Measurements from ENCODE around the gene GRIN2C.

GRIN2C gene

GRCh38 chr17:74798239-74798707 lies 61.4 kb downstream of the GRIN2C start:
- TF ChIP-seq CTCF (IDR thresholded peaks at IDR 0.05), result no peak
- Histone ChIP-seq H3K36me3 (peaks cover 99% of the 10 kb centered on the region), H3K4me1 (ENCODE audit: control insufficient read depth in 1 of 2, insufficient read depth in 1 of 2, low read depth in 1 of 2, low read length in 1 of 2) (no peaks in the 10 kb centered on the region), H3K4me3 (ENCODE audit: low read depth in 1 of 2, low read length in 1 of 2) (no peak overlapping the region), H3K27me3 (no peaks in the 10 kb centered on the region), H3K9me3 (no peaks in the 10 kb centered on the region), H3K27ac (no peak overlapping the region)

- no peak overlapping the region for H3K27ac ChIP-seq
- H3K4me1 ChIP-seq (ENCODE audit: control insufficient read depth in 1 of 2, insufficient read depth in 1 of 2, low read depth in 1 of 2, low read length in 1 of 2), result no peaks in the 10 kb centered on the region
- no peak for TF ChIP-seq CTCF (IDR thresholded peaks at IDR 0.05)
- H3K4me3 ChIP-seq (ENCODE audit: low read depth in 1 of 2, low read length in 1 of 2), result no peak overlapping the region
- peaks cover 100% of the 10 kb centered on the region for H3K36me3 ChIP-seq
- H3K27me3 ChIP-seq, result no peaks in the 10 kb centered on the region
- H3K9me3 ChIP-seq, result no peaks in the 10 kb centered on the region
Observed at GRCh38 chr17:74797824-74798223, 61.9 kb downstream of the GRIN2C start.

GRCh38 chr17:74796866-74797265 lies 62.8 kb downstream of the GRIN2C start:
- H3K27ac ChIP-seq, result no peak overlapping the region
- H3K27me3 ChIP-seq, result no peaks in the 10 kb centered on the region
- TF ChIP-seq CTCF (IDR thresholded peaks at IDR 0.05), result no peak
- no peaks in the 10 kb centered on the region for H3K9me3 ChIP-seq
- H3K4me3 ChIP-seq (ENCODE audit: low read depth in 1 of 2, low read length in 1 of 2), result no peak overlapping the region
- H3K36me3 ChIP-seq, result peaks cover 96% of the 10 kb centered on the region
- H3K4me1 ChIP-seq (ENCODE audit: control insufficient read depth in 1 of 2, insufficient read depth in 1 of 2, low read depth in 1 of 2, low read length in 1 of 2), result no peaks in the 10 kb centered on the region

- Histone ChIP-seq H3K27me3 (no peaks in the 10 kb centered on the region), H3K36me3 (peaks cover 89% of the 10 kb centered on the region), H3K9me3 (no peaks in the 10 kb centered on the region), H3K4me3 (ENCODE audit: low read depth in 1 of 2, low read length in 1 of 2) (no peak overlapping the region), H3K27ac (no peak overlapping the region), H3K4me1 (ENCODE audit: control insufficient read depth in 1 of 2, insufficient read depth in 1 of 2, low read depth in 1 of 2, low read length in 1 of 2) (peaks cover 3 to 4% of the 10 kb centered on the region in 2 experiments)
- TF ChIP-seq CTCF (IDR thresholded peaks at IDR 0.05), result no peak
Observed at GRCh38 chr17:74796211-74796610, 63.5 kb downstream of the GRIN2C start.

- Histone ChIP-seq H3K9me3 (no peaks in the 10 kb centered on the region), H3K27me3 (no peaks in the 10 kb centered on the region), H3K36me3 (peaks cover 82% of the 10 kb centered on the region), H3K4me1 (ENCODE audit: control insufficient read depth in 1 of 2, insufficient read depth in 1 of 2, low read depth in 1 of 2, low read length in 1 of 2) (peaks cover 10 to 12% of the 10 kb centered on the region in 2 experiments), H3K27ac (no peak overlapping the region), H3K4me3 (ENCODE audit: low read depth in 1 of 2, low read length in 1 of 2) (no peak overlapping the region)
- TF ChIP-seq CTCF (IDR thresholded peaks at IDR 0.05), result no peak
Observed at GRCh38 chr17:74795327-74796020, 64.2 kb downstream of the GRIN2C start.
